ENCODE results near the gene DBN1.
A peak's percentile ranks its signal among the peaks of the same experiment; 100 is the strongest.

The DBN1 gene

GRCh38 chr5:177473443-177474001 lies at the start of gene DBN1:
TSS of gene DBN1 (minus strand) at chr5:177473634. CDS start at chr5:177473521, 113 bp downstream.
- no peak for DNase-seq (ENCODE audit: low read depth in 2 of 3, low spot score in 2 of 3)

DNA sequence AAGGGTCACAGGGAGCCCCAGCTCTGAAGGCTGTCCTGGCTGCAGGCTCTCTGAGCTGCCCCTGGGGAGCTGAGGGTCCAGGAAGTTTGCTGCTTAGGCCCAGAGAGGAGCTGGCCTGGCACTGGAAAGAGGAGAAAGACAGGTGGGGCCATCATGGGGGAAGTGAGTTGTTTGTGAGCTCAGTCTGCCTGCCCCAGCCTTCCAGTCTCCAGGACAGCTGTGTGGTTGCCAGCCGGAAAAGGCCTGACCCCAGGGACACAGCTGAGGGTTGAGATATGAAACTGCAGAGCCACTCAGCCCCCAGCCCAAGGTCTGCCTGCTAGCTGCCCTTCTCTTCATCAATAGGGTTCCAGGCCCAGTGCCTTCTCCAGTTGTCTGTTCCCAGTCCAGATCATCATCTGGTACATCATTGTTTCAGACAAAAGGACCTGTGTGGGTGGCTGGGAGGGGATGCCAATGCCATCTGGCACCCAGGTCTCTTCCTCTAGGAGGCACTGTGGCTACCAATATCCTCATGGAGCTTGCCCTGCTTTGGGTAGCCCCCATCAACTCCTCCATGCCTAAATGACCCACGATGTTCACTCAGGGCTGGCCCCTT lies 47.6 kb upstream of the DBN1 start:
- DNase-seq (ENCODE audit: low read depth in 2 of 3, low spot score in 2 of 3) = no peak

- DNase-seq (ENCODE audit: low read depth in 2 of 3, low spot score in 2 of 3) = no peak
Observed at GRCh38 chr5:177520271-177520670, 46.8 kb upstream of the DBN1 start.

DNA sequence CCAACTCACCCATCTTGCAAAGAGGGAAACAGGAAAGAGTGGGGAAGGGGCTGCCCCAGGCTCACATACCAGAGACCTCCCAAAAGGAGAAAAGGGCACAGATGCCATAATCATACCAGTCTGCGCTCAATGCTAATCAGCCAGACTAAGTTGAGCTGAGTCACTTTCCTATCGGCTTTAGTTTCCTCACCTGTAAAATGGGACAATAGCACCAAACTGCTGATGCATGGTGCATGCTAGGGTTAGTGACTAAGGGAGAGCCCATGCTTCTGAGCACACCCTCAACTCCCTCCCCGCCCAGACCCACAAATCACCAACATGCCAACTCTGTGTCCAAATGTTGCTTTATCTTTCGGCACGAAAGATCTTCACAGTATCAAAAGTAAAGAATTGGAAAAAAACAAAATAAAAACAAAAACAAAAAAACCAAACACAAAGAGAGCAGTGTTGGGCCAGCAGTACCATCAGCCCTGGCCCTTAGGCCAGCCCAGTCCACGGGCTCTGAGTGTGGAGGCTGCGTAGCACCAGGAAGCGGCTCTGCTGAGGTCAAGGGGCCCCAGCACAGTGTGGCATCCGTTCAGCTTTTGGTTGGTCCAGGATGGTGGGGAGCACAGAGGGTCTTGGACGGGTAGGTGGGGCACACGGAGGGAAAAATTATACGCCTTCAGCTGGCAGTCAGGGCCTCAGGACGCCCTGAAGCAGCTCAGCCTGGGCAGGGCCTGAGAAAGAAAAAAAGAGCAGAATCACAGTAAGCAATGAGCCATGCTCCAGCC lies 46.2 kb upstream of the DBN1 start:
- no peak for DNase-seq (ENCODE audit: low read depth in 2 of 3, low spot score in 2 of 3)

GRCh38 chr5:177516601-177517568 lies 43.5 kb upstream of the DBN1 start, which contains the start of gene DDX41:
TSS of gene DDX41 (minus strand) at chr5:177516961. CDS start at chr5:177516945, 16 bp downstream.
- DNase-seq (ENCODE audit: low read depth in 2 of 3, low spot score in 2 of 3) = peak; percentile 78 to 92 (median 91)

DNA sequence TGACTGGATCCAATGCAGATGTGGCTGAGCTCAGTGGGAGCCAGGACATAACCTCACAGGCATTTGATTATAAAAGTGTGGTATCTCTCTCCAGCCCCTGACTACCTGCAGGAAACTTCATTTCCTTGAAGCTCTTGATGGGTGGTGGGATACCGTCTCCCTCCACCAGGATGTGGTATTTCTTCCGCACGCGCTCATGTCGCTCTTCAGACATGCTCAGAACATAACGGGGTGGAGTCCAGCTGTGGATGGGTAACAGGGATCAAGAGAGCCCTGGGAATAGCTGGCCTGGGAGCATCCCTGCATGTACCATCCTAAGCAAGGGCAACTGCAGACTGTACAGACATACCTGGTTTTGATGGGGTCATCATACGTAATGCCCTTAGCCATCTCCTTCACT lies 42.1 kb upstream of the DBN1 start:
- no peak for DNase-seq (ENCODE audit: low read depth in 2 of 3, low spot score in 2 of 3)

- DNase-seq (ENCODE audit: low read depth in 2 of 3, low spot score in 2 of 3) = no peak
Observed at GRCh38 chr5:177514541-177514940, 41.1 kb upstream of the DBN1 start.

DNA sequence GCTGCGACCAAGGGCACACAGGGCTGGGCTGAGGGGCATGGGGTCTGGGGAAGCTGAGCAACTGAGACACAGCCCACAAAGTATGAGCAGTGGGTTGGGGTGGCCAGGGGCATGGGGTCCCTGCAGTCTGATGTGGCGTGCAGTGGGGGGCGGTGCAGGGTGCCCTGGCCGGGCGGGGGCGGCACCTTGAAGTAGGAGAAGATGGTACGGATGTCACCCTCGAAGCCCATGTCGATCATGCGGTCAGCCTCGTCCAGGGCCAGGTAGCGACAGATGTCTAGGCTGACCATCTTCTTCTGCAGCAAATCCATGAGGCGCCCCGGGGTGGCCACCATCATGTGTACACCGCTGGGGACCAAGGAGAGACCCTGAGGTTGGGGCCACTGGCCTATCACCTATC lies 40.1 kb upstream of the DBN1 start:
- no peak for DNase-seq (ENCODE audit: low read depth in 2 of 3, low spot score in 2 of 3)

- DNase-seq (ENCODE audit: low read depth in 2 of 3, low spot score in 2 of 3) = no peak
Observed at GRCh38 chr5:177512736-177513380, 39.4 kb upstream of the DBN1 start.

- no peak for DNase-seq (ENCODE audit: low read depth in 2 of 3, low spot score in 2 of 3)
Observed at GRCh38 chr5:177511796-177512675, 38.6 kb upstream of the DBN1 start.

DNA sequence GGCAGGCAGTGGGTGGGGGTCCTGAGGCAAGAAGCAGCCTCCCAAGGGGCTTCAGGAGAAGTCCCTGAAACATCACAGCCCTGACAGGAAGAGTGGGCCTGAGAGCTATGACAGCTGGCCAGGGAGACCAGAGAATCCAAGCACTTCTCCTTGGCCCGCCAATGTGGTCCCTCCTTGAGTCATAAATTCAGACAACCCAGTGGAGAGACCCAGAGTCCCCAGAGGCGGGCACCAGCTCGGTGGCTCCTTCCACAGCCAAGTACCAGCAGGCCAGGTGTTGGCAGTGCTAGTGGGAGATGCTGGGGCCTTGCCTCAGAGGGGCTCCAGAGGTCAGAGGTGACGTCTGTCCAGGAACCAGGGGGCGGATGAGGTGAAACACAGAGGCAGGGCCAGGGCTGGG lies 37.7 kb upstream of the DBN1 start:
- DNase-seq (ENCODE audit: low read depth in 2 of 3, low spot score in 2 of 3) = no peak

DNA sequence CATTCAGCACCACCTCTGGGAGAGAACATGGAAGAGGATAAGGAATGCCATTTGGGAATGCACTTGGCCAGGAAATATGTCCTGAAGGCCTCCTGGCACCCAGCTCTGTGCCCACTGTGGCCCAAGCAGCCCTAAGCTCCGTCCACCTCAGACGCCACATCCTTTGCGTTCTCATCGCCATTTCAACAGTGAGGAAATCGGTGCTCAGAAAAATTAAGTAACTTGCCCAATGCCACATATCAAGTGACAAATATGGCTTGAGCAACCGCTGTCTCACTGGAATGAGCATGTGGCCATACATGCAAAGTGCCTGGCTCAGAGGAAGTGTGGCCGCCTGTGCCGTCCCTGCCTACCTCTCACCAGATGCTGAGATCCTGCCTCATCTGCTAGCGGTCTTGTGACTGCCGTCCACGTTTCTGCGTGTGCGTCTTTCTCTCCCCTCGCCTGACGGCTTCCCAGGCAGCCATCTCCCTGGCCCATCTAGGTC lies 37.2 kb upstream of the DBN1 start:
- no peak for DNase-seq (ENCODE audit: low read depth in 2 of 3, low spot score in 2 of 3)

DNA sequence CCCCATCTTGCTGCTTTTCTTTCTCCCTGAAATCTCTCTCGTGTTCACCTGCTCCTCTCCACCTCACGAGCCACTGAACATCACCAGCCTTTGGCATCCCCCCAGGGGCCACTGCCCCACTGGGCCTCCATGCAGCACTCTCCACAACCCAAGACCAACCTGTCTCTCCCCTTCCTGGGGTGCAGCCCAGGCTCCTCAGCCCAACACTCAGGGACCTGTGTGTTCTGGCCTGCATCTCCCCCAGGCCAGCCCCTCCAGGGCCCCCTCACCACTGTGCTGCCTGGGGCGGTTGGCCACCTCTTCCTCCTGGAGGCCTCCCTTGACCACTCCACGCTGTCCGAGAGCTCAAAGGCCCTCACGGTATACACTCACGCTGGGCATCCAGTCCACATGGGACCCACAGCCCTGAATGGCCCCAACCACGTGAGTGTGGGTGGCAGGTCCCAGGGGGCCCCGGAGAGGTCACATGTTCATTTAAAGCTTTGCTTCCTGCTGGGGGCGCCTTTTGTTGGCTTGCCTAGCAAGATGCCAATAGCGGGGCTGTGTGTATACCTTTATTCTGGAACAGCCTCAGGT lies 36.6 kb upstream of the DBN1 start:
- no peak for DNase-seq (ENCODE audit: low read depth in 2 of 3, low spot score in 2 of 3)

GRCh38 chr5:177509381-177509951 lies 36.0 kb upstream of the DBN1 start, which contains the start of gene DOK3:
TSS of gene DOK3 (minus strand) at chr5:177509826. CDS start at chr5:177509540, 286 bp downstream.
- DNase-seq (ENCODE audit: low read depth in 2 of 3, low spot score in 2 of 3) = no peak

- DNase-seq (ENCODE audit: low read depth in 2 of 3, low spot score in 2 of 3) = no peak
Observed at GRCh38 chr5:177508837-177509236, 35.4 kb upstream of the DBN1 start.

- DNase-seq (ENCODE audit: low read depth in 2 of 3, low spot score in 2 of 3) = no peak
Observed at GRCh38 chr5:177508221-177508611, 34.8 kb upstream of the DBN1 start.

DNA sequence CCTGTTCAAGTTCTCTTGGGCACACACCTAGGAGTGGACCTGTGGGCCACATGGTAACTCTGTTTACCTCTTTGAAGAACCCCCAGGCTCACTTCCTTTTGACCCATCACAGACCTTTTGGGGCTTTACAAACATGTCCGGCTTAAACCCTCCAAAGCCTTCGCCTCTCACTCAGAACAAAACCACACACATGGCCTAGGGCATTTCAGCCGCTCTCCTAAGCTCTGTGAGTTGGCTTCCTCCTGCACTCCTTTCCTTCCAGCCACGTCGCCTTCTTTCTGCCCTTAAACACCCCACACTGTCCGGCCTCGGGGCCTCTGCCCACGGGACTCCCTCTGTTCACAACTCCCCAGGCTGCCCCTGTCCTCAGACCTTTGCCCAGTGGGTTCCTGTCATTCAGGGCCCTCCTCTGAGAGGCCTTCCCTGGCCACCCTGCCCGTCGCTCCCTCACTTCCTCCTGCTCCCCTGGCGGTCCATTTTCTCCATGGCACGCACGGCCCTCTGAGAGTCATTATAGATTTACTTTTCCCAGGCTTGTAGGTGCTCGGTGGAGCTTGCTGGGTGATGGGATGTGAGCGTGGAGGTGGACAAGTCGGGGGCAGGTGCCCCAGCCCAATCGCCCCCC lies 34.3 kb upstream of the DBN1 start:
- no peak for DNase-seq (ENCODE audit: low read depth in 2 of 3, low spot score in 2 of 3)

DNA sequence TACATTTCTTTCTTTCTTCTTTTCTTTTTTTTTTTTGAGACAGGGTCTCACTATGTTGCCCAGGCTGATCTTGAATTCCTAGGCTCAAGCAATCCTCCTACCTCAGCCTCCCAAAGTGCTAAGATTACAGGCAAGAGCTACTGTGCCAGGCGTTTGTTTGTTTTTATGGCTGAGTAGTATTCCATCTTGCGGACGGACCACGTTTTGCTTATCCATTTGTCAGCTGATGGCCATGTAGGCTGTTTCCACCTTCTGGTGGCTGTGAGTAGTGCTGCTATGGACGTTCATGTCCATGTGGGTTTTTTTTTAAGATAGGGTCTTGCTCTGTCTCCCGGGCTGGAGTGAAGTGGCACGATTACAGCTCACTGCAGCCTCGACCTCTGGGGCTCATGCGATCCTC lies 33.7 kb upstream of the DBN1 start:
- no peak for DNase-seq (ENCODE audit: low read depth in 2 of 3, low spot score in 2 of 3)
